22Rv1 (cell line): Measurements from ENCODE around the gene NUTM2F.
A peak's percentile ranks its signal among the peaks of the same experiment; 100 is the strongest.
"Not testable (repeated sequence)": the region's sequence is repeated elsewhere in the genome, so short reads cannot be mapped to it uniquely, and the experiment has no call there.

Experiments used
- H3K27ac ChIP-seq: fragments of 450-650 bp; 2 replicates; pipeline ENCODE4 v1.5.1; 2017
- ZFX ChIP-seq: fragments of 450-650 bp; IDR thresholded peaks from 2 replicates; pipeline ENCODE4 v1.6.1; 2017; ENCODE audit warnings: antibody characterized with exemption, borderline replicate concordance
- TF ChIP-seq, protein P1 (sequence below): fragments of 450-650 bp; IDR thresholded peaks from 2 replicates; pipeline ENCODE4 v1.5.1; 2017; ENCODE audit warnings: mild to moderate bottlenecking

The NUTM2F gene

DNA sequence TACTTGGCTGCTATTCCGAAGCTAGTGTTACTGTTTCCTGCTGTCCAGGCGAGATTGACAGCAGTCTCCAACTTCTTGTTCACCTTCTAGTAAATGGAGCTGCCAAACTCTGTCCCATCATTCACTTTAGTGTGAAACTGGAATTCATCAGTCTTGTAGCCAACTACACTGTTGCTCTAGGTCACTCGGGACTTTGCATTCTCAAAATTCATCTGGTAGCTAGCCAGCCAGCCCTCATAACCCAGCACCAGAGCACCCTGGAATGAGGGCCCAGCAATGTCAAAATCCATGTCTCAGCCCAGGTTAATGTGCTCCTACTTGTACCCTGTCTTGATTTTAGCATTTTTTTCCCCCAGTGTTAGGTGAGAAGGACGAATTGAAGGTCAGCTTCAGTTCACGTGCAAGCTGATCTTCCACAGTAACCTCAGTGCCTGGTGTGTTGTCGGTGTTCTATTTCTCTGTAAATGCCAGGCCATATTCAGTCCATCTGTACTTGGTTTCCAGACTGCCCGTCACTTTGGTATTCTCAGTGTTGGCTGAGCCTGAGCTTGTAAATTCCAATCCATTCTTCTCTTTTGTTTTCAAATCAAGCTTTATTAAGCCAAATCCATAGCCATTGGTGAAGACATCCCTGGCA, 40.4 kb downstream of the NUTM2F start:
- TF ChIP-seq, protein P1, sequence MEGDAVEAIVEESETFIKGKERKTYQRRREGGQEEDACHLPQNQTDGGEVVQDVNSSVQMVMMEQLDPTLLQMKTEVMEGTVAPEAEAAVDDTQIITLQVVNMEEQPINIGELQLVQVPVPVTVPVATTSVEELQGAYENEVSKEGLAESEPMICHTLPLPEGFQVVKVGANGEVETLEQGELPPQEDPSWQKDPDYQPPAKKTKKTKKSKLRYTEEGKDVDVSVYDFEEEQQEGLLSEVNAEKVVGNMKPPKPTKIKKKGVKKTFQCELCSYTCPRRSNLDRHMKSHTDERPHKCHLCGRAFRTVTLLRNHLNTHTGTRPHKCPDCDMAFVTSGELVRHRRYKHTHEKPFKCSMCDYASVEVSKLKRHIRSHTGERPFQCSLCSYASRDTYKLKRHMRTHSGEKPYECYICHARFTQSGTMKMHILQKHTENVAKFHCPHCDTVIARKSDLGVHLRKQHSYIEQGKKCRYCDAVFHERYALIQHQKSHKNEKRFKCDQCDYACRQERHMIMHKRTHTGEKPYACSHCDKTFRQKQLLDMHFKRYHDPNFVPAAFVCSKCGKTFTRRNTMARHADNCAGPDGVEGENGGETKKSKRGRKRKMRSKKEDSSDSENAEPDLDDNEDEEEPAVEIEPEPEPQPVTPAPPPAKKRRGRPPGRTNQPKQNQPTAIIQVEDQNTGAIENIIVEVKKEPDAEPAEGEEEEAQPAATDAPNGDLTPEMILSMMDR, result no peak
- TF ChIP-seq ZFX, result no peak
- no peak overlapping the region for H3K27ac ChIP-seq

DNA sequence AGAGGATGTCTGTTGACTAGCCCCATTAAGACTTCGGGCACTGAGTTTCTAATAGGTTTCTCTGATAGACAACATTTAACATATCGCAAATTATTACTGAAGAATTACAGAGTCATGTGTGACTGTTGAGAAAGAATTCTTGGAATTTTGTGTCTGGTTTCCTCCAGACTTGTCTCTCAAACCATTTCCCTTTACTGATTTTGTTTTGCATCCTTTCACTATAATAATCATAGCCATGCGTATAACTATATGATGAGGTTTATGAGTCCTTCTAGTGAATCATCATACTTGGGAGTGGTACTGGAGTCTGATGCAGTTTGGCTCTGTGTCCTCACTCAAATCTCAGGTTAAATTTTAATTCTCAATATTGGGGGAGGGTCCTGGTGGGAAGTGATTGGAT, 42.3 kb downstream of the NUTM2F start:
- TF ChIP-seq, protein P1, result no peak
- TF ChIP-seq ZFX, result no peak
- H3K27ac ChIP-seq, result no peak overlapping the region

DNA sequence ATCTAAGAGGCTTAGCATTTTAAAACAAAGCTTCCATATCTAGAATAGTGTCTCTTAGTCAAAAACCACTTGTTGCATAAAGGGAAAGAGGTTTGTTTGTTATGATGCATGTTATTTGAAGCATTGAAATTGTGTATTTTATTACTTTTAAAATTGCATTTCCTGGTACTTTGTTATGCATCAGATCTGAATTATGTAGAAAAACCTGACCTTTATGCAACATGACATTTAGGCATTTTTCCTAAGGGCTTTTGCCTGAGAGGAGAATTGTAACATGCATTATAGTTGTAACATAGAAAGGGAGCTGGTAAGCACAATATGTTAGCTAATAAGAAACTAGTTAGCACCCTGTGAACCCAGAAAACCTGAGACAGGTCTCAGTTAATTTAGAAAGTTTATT, 47.3 kb downstream of the NUTM2F start:
- TF ChIP-seq ZFX, result no peak
- TF ChIP-seq, protein P1, result no peak

DNA sequence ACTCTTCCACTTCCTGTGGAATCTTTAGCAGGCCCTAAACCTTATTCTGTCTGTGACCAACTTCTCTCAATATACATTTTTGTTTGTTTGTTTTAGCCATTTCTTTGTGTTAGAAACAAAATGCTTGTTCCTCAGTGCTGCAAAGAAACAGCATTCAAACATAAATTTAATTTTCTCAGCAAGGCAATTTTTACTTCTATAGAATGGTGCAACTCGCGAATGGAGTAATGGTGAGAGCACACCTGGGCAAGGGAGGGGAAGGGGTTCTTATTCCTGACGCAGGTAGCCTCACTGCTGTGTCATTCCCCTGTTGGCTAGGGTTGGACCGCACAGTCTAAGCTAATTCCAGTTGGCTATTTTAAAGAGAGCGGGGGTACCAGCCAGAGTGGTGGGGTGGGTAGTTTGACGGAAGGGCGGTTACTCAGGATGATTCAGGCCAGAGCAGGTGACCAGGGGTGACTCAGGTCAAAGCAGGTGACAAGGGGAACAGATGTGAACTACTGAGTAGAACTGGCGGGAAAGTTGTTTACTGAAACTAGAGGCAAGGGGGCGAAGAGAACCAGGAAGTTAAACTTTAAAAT, 47.9 kb downstream of the NUTM2F start:
- no peak for TF ChIP-seq ZFX
- TF ChIP-seq, protein P1, result no peak
- H3K27ac ChIP-seq, result no peak overlapping the region

More for the DNA sequence above, 47.3 kb downstream of the NUTM2F start:
- H3K27ac ChIP-seq, result no peak overlapping the region

DNA sequence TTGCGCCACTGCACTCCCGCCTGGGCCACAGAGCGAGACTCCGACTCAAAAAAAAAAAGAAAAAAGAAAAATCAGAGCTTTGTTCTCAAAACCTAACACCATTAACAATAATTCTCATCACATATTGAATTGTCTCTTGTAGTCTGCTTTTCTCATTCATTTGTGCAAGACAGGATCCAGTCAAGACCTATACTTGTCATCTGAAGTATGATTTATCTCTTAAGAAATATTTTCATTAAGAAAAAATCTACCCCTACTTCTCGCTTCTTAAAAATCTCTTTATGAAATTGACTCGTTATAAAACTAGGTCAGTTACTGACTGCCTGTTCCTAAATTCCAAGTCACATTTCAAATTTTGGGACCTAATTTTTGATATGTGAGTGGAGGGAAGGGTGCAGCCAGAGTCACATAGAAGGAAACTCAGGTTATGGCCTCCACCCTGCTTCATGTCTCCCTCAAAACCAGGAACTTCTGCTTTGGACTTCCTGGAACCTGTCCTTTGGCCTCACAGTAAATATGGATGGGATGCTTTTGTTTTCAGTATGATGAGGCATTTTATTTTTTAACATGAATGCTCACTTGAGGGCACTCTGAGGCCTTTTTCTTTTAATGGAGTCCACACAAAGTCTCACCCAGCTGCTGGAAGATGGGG, 50.4 kb downstream of the NUTM2F start:
- TF ChIP-seq ZFX, result no peak
- TF ChIP-seq, protein P1, result no peak
- H3K27ac ChIP-seq, result peak overlapping the region; percentile 55

DNA sequence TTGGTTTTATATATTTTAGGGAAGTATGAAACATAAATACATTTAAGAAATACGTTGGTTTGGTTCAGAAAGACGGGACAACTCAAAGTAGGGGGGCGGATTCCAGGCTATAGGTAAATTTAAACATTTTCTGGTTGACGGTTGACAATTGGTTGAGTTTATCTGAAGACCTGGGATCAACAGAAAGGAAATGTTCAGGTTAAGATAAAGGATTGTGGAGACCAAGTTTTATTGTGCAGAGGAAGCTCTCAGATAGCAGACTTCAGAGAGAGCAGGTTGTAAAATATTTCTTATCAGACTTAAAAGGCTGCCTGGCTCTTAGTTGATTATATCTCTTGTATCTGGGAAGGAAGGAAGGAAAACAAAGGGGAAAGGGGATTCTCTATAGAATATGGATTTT, 51.4 kb downstream of the NUTM2F start:
- H3K27ac ChIP-seq, result not testable (repeated sequence)

DNA sequence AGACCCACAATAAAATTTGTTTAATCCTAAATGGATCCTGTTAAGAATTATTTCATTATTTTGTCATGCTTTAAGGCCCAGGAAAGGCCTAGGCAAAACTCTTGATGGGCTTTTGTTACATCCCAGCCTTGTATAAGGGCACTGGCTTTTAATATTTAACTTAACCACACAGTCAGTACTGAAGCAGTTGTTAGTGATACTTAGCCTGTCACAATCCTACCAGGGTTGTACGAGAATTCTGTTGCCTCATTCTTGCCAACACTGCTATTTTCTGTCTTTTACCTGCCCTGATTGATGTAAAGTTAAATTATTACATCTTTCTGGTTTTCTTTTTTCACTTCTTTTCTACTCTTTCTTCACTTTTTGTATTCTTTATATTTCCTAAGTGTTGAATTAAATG, 58.4 kb downstream of the NUTM2F start:
- no peak overlapping the region for H3K27ac ChIP-seq
- no peak for TF ChIP-seq ZFX
- TF ChIP-seq, protein P1, result no peak
